ENCODE measurements around the gene TNFSF9. TPM values are rescaled to one million over a fixed set of nuclear protein-coding genes. Genes with fewer than 3 reads are reported as not detected.
A peak's percentile ranks its signal among the peaks of the same experiment; 100 is the strongest.

Gene TNFSF9
- total RNA-seq, 2 experiments from 2014 or later = 3.0 to 3.1 TPM

DNA sequence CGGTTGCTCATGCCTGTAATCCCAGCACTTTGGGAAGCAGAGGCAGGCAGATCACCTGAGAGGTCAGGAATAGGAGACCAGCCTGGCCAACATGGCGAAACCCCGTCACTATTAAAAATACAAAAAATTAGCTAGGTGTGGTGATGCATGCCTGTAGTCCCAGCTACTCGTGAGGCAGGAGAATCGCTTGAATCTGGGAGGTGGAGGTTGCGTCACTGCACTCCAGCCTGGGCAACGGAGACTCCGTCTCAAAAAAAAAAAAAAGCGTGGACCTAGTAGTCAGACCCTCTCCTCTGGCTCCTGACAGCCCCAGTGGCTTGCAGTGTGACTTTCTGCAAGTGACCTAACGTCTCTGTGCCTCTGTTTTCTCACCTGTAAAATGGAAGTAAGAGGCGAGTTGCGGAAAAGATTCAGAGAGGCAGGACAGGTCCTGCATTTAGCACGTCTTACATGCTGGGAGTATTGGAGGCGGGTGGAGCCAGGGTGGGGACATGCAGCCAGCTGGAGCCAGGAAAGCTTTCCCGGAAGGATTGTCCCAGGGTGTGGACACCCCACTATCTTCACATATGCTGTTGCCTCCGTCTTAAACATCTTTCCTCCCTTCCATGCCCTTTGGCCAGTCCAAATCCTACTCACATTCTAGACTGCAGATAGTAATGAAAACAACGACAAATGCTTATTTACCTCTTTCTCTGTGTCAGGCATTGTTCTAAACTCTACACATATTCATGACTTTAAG, 31.6 kb upstream of the TNFSF9 start:
- TF ChIP-seq, protein P1, sequence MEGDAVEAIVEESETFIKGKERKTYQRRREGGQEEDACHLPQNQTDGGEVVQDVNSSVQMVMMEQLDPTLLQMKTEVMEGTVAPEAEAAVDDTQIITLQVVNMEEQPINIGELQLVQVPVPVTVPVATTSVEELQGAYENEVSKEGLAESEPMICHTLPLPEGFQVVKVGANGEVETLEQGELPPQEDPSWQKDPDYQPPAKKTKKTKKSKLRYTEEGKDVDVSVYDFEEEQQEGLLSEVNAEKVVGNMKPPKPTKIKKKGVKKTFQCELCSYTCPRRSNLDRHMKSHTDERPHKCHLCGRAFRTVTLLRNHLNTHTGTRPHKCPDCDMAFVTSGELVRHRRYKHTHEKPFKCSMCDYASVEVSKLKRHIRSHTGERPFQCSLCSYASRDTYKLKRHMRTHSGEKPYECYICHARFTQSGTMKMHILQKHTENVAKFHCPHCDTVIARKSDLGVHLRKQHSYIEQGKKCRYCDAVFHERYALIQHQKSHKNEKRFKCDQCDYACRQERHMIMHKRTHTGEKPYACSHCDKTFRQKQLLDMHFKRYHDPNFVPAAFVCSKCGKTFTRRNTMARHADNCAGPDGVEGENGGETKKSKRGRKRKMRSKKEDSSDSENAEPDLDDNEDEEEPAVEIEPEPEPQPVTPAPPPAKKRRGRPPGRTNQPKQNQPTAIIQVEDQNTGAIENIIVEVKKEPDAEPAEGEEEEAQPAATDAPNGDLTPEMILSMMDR (IDR thresholded peaks at IDR 0.05) = no peak
- Mint-ChIP-seq H3K4me1 (ENCODE audit: low read depth) (peaks cover 8% of the 10 kb centered on the region), H3K9me3 (no peaks in the 10 kb centered on the region), H3K4me3 (no peak overlapping the region), H3K27ac (no peak overlapping the region), H3K36me3 (ENCODE audit: low read depth) (no peaks in the 10 kb centered on the region), H3K27me3 (peaks cover 3% of the 10 kb centered on the region)
- intact Hi-C loops (cut with micrococcal nuclease) = no loop called here
- ChIA-PET CTCF (interaction anchor here (1.4 kb wide), 1 partner anchor 10 kb away, joined by 4 read pairs; no protein-coding TSS in a partner anchor), POLR2A (interaction anchor here (1.5 kb wide), 1 partner anchor 18 kb away, joined by 4 read pairs; the partner anchor contains the start of gene DENND1C)
- DNase-seq (no peak), ATAC-seq (no peak)

DNA sequence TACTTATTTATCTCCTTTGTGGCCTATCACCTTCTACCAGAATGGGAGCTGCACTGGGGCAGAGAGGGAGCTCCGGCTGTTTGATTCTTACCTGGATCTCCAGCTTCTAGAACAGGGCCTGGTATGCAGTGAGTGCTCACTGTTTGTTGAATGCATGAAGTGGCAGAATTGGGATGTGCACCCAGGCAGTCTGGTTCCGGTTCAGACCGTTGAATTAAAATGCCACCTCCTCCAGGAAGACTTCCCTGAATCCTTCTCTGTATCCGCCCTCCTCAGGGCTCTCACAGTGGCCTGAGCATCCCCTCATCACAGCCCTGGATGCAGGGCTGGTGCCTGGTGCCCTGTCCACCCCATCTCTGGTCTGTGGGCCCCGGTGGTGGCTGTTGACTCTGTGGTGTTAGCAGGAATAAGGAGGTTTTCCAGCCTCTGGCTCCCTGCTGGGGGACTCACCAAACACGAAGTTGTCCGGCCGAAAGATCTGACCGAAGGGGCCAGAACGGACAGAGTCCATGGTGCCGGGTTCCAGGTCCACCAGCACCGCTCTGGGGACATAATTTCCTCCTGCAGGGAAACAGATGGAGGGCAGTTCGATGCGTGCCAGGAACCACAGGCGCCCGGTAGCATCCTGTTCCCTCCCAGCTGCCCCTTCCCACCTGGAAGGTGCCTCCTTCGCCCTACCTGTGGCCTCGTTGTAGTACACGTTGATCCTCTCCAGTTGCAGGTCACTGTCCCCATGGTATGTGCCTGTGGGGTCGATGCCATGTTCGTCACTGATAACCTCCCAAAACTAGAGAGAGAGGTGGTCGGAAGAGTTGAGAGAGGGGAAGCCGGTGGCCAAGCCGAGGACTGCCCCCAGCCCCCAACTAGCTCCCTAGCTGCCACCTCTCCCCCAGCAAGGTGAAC, 29.7 kb upstream of the TNFSF9 start:
- peak overlapping the region; percentile 61 for H3K27ac Mint-ChIP-seq
- CTCF ChIA-PET = interaction anchor here (1.1 to 1.6 kb wide), 2 partner anchors 19 to 362 kb away, joined by 3 to 4 read pairs; partner anchors contain the start of gene DENND1C

DNA sequence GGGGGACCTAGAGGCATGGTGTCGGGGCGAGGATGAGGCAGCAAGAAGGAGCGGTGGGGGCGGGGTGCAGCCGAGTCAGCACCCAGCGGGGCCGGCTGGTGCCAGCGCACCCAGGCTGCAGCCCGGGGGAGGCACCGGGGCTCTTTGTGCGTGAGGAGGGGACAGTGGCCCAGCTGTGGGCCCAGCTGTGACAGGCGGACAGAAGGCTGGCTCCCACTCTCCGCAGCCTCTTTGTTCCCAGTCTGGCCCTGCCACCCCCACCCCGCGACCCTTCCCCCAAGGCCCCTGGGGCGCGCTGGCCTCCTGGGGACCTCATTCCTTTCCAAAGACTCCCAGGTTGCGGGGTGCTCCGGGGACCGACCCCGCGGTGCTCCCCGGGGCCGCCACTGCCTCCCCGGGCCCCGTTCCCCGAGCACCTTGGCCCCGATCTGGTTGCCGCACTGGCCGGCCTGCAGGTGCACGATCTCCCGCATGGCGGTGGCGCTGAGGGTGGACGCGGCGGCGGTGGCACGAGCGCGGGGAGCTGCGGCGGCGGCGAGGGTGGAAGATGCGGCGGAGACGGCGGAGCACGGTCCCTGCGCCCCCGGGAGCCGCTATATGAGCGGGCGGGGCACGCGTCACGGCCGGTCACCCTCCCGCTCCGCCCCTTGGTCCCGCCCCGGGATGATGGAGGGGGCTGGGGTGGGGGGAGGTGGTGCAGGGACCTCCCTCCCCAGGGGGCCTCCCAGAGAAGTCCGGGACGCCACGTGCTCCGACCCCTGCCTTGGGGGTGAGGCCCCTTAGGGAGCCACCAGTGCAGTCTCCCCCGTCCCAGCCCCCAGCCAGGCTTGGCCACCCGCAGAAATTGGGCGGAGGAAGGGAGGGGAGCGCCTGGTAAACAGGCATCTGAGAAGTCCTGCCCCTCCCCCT, 28.8 kb upstream of the TNFSF9 start, which contains the start of gene TUBB4A:
Gene TUBB4A, minus strand, starts transcription at position 570 of the 909 bp plus-strand sequence. Its CDS starts 97 bp downstream, at position 473.
- POLR2A ChIA-PET = interaction anchor here (0.8 to 1.3 kb wide), 3 partner anchors 11 to 76 kb away, joined by 4 to 8 read pairs (median 4); partner anchors contain the start of gene DENND1C
- peak within 1 kb of the TSS; percentile 61 for H3K27ac Mint-ChIP-seq

More for the DNA sequence above, 29.7 kb upstream of the TNFSF9 start:
- Mint-ChIP-seq H3K4me3 (peak overlapping the region; percentile 78), H3K9me3 (no peaks in the 10 kb centered on the region), H3K27me3 (peaks cover 3% of the 10 kb centered on the region), H3K36me3 (ENCODE audit: low read depth) (no peaks in the 10 kb centered on the region), H3K4me1 (ENCODE audit: low read depth) (peaks cover 14% of the 10 kb centered on the region)
- TF ChIP-seq, protein P1 (IDR thresholded peaks at IDR 0.05) = no peak
- no peak for DNase-seq
- POLR2A ChIA-PET = interaction anchor here (0.8 to 1.5 kb wide), 3 partner anchors 10 to 76 kb away, joined by 4 read pairs; partner anchors contain the start of gene DENND1C
- ATAC-seq = no peak
- intact Hi-C loops (cut with micrococcal nuclease) = no loop called here

More for the DNA sequence above, 28.8 kb upstream of the TNFSF9 start, which contains the start of gene TUBB4A:
- TF ChIP-seq, protein P1 (IDR thresholded peaks at IDR 0.05) = peak; percentile 22
- no peaks in the 10 kb centered on the region for H3K36me3 Mint-ChIP-seq (ENCODE audit: low read depth)
- H3K9me3 Mint-ChIP-seq = no peaks in the 10 kb centered on the region
- peaks cover 3% of the 10 kb centered on the region for H3K27me3 Mint-ChIP-seq
- peaks cover 14% of the 10 kb centered on the region for H3K4me1 Mint-ChIP-seq (ENCODE audit: low read depth)
- intact Hi-C loops (cut with micrococcal nuclease) = no loop called here
- peak within 1 kb of the TSS; percentile 78 for H3K4me3 Mint-ChIP-seq
- ATAC-seq (peak; percentile 76), DNase-seq (peak; percentile 70)
- CTCF ChIA-PET = interaction anchor here (1.3 to 1.7 kb wide), 3 partner anchors 14 to 65 kb away, joined by 3 to 6 read pairs (median 4); partner anchors contain the start of gene DENND1C
